Measurements from ENCODE around the gene CTU1. TPM values are rescaled to one million over a fixed set of nuclear protein-coding genes. Genes with fewer than 3 reads are reported as not detected.

Gene CTU1
- total RNA-seq, 1 donor from 2014 or later = 4.4 TPM

DNA sequence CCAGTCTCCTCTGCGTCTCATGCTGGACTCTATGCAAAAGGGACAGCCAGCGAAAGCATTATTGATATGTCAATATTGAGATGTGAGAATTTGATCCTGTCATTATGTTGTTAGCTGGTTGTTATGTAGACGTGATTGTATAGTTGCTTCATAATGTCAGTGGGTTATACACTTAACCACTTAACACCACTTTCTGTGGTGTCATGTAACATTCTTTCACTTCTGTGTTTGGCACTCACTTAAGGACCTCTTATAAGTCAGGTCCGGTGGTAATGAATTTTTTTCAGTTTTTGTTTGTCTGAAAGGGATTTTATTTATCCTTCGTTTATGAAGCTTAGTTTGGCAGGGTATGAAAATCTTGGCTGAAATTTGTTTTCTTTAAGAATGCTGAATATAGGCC is 26.8 kb upstream of the CTU1 start:
- DNase-seq (ENCODE audit: low spot score) (no peak), ATAC-seq (no peak)

- ATAC-seq (peak; percentile 64), DNase-seq (ENCODE audit: low spot score) (peak; percentile 54)
Observed at GRCh38 chr19:51131780-51132680, 23.8 kb upstream of the CTU1 start.

GRCh38 chr19:51129716-51130115 is 21.5 kb upstream of the CTU1 start:
- DNase-seq (ENCODE audit: low spot score) = no peak
- no peak for ATAC-seq

DNA sequence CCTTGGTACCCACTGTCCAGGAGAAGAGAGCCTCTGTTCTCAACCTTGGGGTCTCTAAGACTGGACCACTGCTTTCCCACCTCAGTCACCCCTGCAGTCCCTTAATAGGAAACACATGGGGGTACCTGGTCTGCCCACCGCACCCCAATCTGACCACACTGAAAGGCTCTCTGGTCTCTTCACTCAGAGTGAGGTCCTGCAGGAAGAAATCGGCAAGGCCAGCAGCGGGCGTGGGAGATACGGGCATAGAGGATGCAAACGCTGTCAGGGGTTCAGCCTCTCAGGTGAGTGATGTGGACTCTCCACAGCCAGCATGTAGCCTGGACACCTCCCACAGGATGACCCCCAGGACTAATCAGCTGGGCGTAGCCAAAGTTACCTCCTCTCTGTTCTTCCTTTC is 20.0 kb upstream of the CTU1 start:
- DNase-seq (ENCODE audit: low spot score) (no peak), ATAC-seq (no peak)

GRCh38 chr19:51127755-51128154 is 19.5 kb upstream of the CTU1 start:
- peak; percentile 20 for ATAC-seq
- no peak for DNase-seq (ENCODE audit: low spot score)

GRCh38 chr19:51127032-51127431 is 18.8 kb upstream of the CTU1 start:
- no peak for DNase-seq (ENCODE audit: low spot score)
- ATAC-seq = no peak

DNA sequence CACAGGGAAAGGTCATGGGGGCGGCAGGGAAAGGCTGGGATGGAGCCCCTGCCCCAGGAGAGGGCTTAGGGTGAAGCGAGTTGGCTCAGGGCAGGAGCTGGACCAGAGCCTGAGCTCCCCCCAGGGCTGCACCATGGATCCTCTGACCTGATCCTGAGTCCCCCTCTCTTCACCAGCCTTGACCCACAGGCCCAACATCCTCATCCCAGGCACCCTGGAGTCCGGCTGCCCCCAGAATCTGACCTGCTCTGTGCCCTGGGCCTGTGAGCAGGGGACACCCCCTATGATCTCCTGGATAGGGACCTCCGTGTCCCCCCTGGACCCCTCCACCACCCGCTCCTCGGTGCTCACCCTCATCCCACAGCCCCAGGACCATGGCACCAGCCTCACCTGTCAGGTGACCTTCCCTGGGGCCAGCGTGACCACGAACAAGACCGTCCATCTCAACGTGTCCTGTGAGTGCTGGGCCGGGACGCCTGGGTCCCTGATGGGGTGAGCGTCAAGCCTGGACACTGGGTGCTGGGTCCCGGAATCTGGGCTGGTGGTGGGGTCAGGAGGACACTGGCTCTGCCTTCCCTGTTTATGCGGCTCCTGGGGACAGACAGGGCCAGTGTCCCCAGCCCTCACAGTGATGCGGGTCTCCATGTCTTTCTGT is 17.3 kb upstream of the CTU1 start:
- no peak for DNase-seq (ENCODE audit: low spot score)
- ATAC-seq = no peak

- no peak for DNase-seq (ENCODE audit: low spot score)
- peak; percentile 58 for ATAC-seq
Observed at GRCh38 chr19:51124729-51125128, 16.5 kb upstream of the CTU1 start, which contains the start of gene SIGLEC9. Gene SIGLEC9, plus strand, starts transcription at chr19:51124906. Its CDS starts 69 bp downstream, at chr19:51124975.

GRCh38 chr19:51124216-51124615 is 16.0 kb upstream of the CTU1 start:
- no peak for DNase-seq (ENCODE audit: low spot score)
- ATAC-seq = no peak

DNA sequence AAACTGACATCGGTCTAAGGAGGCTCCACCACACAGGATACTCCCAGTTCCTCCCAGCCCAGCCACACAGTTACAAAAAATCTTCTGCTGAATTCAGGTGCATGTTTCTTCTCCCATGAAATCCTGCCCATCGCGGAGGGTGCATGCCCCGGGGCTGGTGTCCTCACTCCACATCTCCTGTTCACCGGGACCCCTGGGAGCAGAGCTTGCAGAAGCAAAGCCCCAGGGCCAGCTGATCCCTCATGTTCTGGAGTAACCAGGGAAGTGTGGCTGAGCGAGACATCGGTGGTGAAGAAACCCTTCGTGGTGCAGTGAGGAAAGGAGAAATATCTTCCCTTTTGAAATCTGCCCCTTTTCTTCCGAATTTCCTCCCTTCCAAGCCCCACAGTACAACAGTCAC is 15.6 kb upstream of the CTU1 start:
- DNase-seq (ENCODE audit: low spot score) (no peak), ATAC-seq (no peak)

DNA sequence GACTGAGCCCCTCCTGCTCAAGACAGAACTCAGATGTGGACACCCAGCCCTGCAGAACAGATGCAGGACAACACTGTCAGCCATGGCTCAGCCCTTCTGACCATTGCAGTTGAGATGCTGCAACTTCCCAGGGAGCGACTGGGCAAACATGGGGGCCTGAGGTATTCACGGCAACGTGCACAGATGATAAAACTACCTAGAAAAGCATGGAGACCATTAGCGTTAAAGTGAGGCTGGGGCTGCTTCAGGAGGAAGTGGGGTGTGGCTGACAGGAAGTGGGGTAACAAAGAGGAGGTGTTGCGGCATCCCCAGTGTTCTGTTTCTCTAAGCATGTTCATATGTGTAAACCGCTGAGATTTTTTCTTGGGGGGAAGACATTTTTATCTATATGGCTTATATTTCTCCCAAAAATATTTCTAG is 15.2 kb upstream of the CTU1 start:
- ATAC-seq (no peak), DNase-seq (ENCODE audit: low spot score) (no peak)

GRCh38 chr19:51122112-51122981 is 14.1 kb upstream of the CTU1 start:
- ATAC-seq = peak; percentile 32
- no peak for DNase-seq (ENCODE audit: low spot score)

DNA sequence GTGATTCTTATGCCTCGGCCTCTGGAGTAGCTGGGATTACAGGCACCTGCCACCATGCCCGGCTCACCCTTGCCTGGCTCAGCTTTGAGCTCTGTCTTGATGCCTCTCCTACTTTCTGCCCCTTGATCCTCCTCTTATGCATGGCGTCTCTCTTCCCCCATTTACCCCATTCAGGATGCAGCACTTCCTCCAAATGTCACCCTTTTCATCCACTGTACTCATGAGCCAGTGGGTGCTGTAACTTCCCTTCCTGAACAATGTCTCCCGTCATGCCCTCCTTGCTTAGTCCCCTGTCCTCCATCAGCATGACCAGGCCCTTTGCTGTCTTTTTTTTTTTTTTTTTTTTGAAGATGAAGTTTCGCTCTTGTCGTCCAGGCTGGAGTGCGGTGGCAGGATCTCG is 13.0 kb upstream of the CTU1 start:
- DNase-seq (ENCODE audit: low spot score) (no peak), ATAC-seq (peak; percentile 13)

DNA sequence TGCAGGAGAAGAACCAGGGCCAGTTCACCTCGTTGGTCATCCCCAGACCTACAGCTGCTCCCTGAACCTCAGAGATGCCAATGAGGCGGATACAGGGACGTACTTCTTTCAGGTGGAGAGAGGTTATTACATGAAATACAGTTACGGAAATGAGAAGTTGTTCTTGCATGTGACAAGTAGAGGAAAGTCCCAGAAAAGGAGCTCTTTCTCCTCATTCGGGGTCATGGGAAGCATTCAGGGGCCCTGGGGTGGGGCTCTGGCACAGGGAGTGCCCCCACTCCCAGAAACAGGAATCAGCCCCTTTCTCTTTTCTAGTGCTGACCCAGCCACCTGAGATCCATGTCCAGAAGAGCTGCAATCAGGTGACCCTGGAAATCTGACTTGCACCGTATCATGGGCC is 12.0 kb upstream of the CTU1 start:
- ATAC-seq (no peak), DNase-seq (ENCODE audit: low spot score) (no peak)

- ATAC-seq = no peak
- no peak for DNase-seq (ENCODE audit: low spot score)
Observed at GRCh38 chr19:51119611-51120010, 11.4 kb upstream of the CTU1 start.

- DNase-seq (ENCODE audit: low spot score) (no peak), ATAC-seq (no peak)
Observed at GRCh38 chr19:51119101-51119500, 10.9 kb upstream of the CTU1 start.

DNA sequence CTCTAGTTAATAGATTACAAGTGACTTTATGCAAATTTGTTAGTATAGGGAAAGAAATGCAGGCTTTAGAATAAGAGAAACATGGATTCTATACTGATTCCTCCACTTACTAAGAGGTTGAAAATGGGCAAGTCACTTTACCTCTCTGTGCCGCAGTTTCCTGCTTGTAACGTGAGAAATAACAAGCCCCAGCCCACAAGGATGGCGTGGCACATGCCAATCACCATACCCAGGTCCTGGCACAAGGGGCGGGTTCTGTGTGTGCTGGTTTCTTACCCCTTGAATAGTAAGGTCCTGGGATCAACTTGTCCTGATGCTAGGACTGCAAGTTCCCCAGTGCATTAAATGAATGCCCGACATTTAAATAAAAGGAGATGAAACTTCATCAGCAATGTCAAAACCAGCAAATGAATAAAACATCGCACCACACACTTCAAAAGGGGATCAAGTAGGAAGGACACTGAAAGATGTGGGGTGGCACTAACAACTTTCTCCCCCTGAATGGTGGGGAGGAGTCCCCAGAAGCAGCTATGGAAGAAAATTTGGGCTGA is 8.6 kb upstream of the CTU1 start:
- DNase-seq (ENCODE audit: low spot score) (no peak), ATAC-seq (no peak)

DNA sequence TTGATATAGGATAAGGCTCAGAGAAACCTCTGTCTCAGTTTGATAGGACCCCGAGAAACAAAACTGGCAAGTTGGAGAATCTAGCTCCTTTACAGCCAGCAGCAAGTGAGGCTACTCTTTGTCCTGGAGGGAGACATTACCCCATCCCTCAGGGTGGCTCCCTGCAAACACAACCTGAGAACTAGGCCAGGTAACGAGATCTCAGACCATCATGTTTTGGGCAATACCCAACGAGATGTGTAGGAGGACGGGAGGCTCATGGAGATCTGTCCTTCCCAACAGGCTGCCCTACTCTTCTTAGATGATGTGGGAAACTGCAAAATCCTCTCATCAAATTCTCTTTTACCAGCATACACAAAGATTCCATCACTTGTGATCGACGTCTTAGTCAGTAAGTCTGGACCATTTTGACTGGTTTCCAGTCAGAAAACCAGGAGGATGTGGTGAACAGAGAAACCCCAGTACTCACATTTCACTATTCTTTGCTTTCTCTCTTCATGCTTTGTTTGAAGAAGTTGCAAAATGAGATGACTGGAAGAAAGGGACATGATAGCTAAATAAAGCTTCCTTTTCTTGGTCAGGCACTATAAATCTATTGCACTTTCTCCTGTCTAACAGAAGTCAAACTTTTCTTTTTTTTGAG is 6.0 kb upstream of the CTU1 start:
- no peak for ATAC-seq
- no peak for DNase-seq (ENCODE audit: low spot score)

GRCh38 chr19:51111606-51112005 is 3.4 kb upstream of the CTU1 start:
- ATAC-seq = no peak
- DNase-seq (ENCODE audit: low spot score) = no peak

DNA sequence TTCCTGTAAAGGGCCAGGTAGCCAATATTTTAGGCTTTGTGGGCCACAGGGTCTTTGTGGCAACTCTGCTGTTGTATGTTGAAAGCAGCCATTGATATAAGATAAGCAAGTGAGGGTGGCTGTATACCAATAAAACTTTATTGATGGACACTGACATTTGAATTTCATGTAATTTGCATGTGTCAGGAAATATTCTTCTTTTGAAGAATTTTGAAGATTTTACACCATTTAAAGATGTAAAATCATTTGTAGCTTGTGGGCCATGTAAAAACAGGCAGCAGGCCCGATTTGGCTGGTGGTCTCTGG is 2.4 kb upstream of the CTU1 start:
- ATAC-seq (no peak), DNase-seq (ENCODE audit: low spot score) (no peak)

- DNase-seq (ENCODE audit: low spot score) (no peak), ATAC-seq (peak; percentile 46)
Observed at GRCh38 chr19:51108805-51109146, 567 bp upstream of the CTU1 start.
